Keratinocyte (primary cell): ENCODE measurements around the gene ITCH.

Experiments
- EZH2 ChIP-seq: IDR thresholded peaks from one replicate; pipeline ENCODE4 v1.6.1; 2012; ENCODE audit warnings: inconsistent platforms, mild to moderate bottlenecking, low read length, moderate library complexity
- TF ChIP-seq, protein P1 (sequence below), 3 experiments: IDR thresholded peaks in 1 of 3; conservative IDR thresholded peaks in 1 of 3; optimal IDR thresholded peaks in 1 of 3; 2 replicates in 2 of 3; 3 replicates in 1 of 3; pipeline versions ENCODE3 to v1.5.1; 2011; ENCODE audit warnings: low read length in 3 of 3, mild to moderate bottlenecking in 3 of 3, moderate library complexity in 2 of 3, control low read depth in 1 of 3, inconsistent platforms in 1 of 3; ENCODE audit not compliant: insufficient read depth in 2 of 3; ENCODE audit errors: extremely low read depth in 1 of 3

DNA sequence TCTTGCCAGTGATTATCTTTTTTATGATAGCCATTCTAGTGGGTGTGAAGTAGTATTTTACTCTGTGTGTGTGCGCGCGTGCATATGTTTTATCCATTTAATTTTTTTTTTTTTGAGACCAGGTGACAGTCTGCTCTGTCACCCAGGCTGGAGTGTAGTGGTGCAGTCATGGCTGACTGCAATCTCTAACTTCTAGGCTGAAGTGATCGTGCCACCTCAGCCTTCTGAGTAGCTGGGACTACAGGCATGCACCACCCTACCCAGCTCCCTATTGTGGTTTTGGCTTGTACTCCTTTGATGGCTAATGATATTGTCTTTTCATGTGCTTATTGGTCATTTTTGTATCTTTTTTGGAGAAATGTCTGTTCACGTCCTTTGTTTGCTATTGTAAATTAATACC lies 33.3 kb downstream of the ITCH start:
- TF ChIP-seq, protein P1, sequence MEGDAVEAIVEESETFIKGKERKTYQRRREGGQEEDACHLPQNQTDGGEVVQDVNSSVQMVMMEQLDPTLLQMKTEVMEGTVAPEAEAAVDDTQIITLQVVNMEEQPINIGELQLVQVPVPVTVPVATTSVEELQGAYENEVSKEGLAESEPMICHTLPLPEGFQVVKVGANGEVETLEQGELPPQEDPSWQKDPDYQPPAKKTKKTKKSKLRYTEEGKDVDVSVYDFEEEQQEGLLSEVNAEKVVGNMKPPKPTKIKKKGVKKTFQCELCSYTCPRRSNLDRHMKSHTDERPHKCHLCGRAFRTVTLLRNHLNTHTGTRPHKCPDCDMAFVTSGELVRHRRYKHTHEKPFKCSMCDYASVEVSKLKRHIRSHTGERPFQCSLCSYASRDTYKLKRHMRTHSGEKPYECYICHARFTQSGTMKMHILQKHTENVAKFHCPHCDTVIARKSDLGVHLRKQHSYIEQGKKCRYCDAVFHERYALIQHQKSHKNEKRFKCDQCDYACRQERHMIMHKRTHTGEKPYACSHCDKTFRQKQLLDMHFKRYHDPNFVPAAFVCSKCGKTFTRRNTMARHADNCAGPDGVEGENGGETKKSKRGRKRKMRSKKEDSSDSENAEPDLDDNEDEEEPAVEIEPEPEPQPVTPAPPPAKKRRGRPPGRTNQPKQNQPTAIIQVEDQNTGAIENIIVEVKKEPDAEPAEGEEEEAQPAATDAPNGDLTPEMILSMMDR (optimal IDR thresholded peaks at IDR 0.05 in 1 of 3, IDR thresholded peaks at IDR 0.05 in 1 of 3, conservative IDR thresholded peaks at IDR 0.05 in 1 of 3; ENCODE audit: extremely low read depth in 1 of 3, insufficient read depth in 2 of 3, low read length in 3 of 3), result no peak
- no peak for TF ChIP-seq EZH2
